GM23338 (cell line): ENCODE results near the gene B4GALNT1. TPM values are rescaled to one million over a fixed set of nuclear protein-coding genes. Genes with fewer than 3 reads are reported as not detected.

Source experiments
- ATAC-seq: fragments of 200-7000 bp; cut with Tn5 transposase; 3 replicates; pipeline ENCODE4 v1.9.1; 2020
- DNase-seq: peaks from one replicate; pipeline ENCODE4 v3.0.0-alpha.2; 2015; ENCODE audit warnings: low spot score
- H2AFZ ChIP-seq: fragments of 200-600 bp; sonication (generic); 2 replicates; pipeline ENCODE4 v1.8.0; 2016; ENCODE audit warnings: antibody characterized with exemption, mild to moderate bottlenecking, moderate library complexity
- H3F3A ChIP-seq: fragments of 200-600 bp; sonication (generic); replicated peaks from 2 replicates; pipeline ENCODE4 v1.8.0; 2017; ENCODE audit warnings: antibody characterized with exemption, mixed run types, low read depth
- H3K27ac ChIP-seq: fragments of 200-600 bp; sonication (generic); 2 replicates; pipeline ENCODE4 v1.6.1; 2016; ENCODE audit warnings: low read depth
- H3K27me3 ChIP-seq: fragments of 200-600 bp; sonication (generic); 2 replicates; pipeline ENCODE4 v1.8.0; 2016; ENCODE audit warnings: mild to moderate bottlenecking, mixed run types, moderate library complexity; ENCODE audit not compliant: insufficient read depth
- H3K36me3 ChIP-seq: fragments of 200-600 bp; sonication (generic); 2 replicates; pipeline ENCODE4 v1.8.0; 2016; ENCODE audit warnings: mild to moderate bottlenecking; ENCODE audit not compliant: insufficient read depth
- H3K4me1 ChIP-seq: fragments of 200-600 bp; sonication (generic); 2 replicates; pipeline ENCODE4 v1.8.0; 2016; ENCODE audit warnings: mild to moderate bottlenecking, moderate library complexity; ENCODE audit not compliant: insufficient read depth
- H3K4me2 ChIP-seq: fragments of 200-600 bp; sonication (generic); 2 replicates; pipeline ENCODE4 v1.7.1; 2017; ENCODE audit warnings: mixed run types
- H3K4me3 ChIP-seq: fragments of 200-600 bp; sonication (generic); 2 replicates; pipeline ENCODE4 v1.6.1; 2016; ENCODE audit warnings: mixed run types
- H3K79me2 ChIP-seq: fragments of 200-600 bp; sonication (generic); replicated peaks from 2 replicates; pipeline ENCODE4 v1.8.0; 2017; ENCODE audit warnings: mild to moderate bottlenecking; ENCODE audit not compliant: insufficient read depth
- H3K9me2 ChIP-seq: fragments of 200-600 bp; sonication (generic); 2 replicates; pipeline ENCODE4 v1.8.0; 2017; ENCODE audit not compliant: insufficient read depth
- H4K20me1 ChIP-seq: fragments of 200-600 bp; sonication (generic); replicated peaks from 2 replicates; pipeline ENCODE4 v1.8.0; 2017; ENCODE audit warnings: mild to moderate bottlenecking; ENCODE audit not compliant: insufficient read depth
- H3K27ac Mint-ChIP-seq: 2 replicates; pipeline ENCODE4 v1.8.0; 2020; ENCODE audit warnings: inconsistent platforms, mild to moderate bottlenecking, moderate library complexity, mixed read lengths
- H3K27me3 Mint-ChIP-seq: 3 replicates; pipeline ENCODE4 v1.8.0; 2022; ENCODE audit warnings: low read depth, mild to moderate bottlenecking, moderate library complexity, mixed read lengths, inconsistent platforms; ENCODE audit not compliant: insufficient read depth, poor library complexity
- H3K36me3 Mint-ChIP-seq: 3 replicates; pipeline ENCODE4 v1.8.0; 2021; ENCODE audit warnings: low read depth, mild to moderate bottlenecking, inconsistent platforms, moderate library complexity, mixed read lengths
- H3K4me1 Mint-ChIP-seq: 3 replicates; pipeline ENCODE4 v1.8.0; 2020; ENCODE audit warnings: mild to moderate bottlenecking, inconsistent platforms, mixed read lengths
- H3K4me3 Mint-ChIP-seq: 3 replicates; pipeline ENCODE4 v1.8.0; 2021; ENCODE audit warnings: moderate library complexity, mild to moderate bottlenecking, inconsistent platforms, mixed read lengths
- H3K9me3 Mint-ChIP-seq: 3 replicates; pipeline ENCODE4 v1.8.0; 2020; ENCODE audit warnings: moderate library complexity, mild to moderate bottlenecking, inconsistent platforms, mixed read lengths
- CREB1 ChIP-seq: fragments of 250-450 bp; sonication (Bioruptor Pico); IDR thresholded peaks from 2 replicates; pipeline ENCODE4 v1.5.0; 2020; ENCODE audit warnings: low read depth, mild to moderate bottlenecking, moderate library complexity
- ETS1 ChIP-seq: IDR thresholded peaks from 2 replicates; pipeline ENCODE4 v1.6.1; 2016; ENCODE audit warnings: antibody characterized with exemption
- EZH2phosphoT487 ChIP-seq: fragments of 200-600 bp; sonication (generic); IDR thresholded peaks from one replicate; pipeline ENCODE4 v1.8.1; 2018; ENCODE audit warnings: antibody characterized with exemption; ENCODE audit not compliant: unreplicated experiment
- NANOG ChIP-seq: IDR thresholded peaks from 2 replicates; pipeline ENCODE4 v1.6.1; 2016; ENCODE audit warnings: antibody characterized with exemption, borderline replicate concordance
- REST ChIP-seq: IDR thresholded peaks from one replicate; pipeline ENCODE4 v1.6.1; 2018; ENCODE audit warnings: antibody characterized with exemption; ENCODE audit not compliant: unreplicated experiment
- ZNF114 ChIP-seq: fragments of 250-450 bp; sonication (Bioruptor Pico); IDR thresholded peaks from 2 replicates; pipeline ENCODE4 v1.5.0; 2020; ENCODE audit warnings: mild to moderate bottlenecking, moderate library complexity
- ZNF331 ChIP-seq: fragments of 250-450 bp; sonication (Bioruptor Pico); IDR thresholded peaks from 2 replicates; pipeline ENCODE4 v1.5.0; 2020; ENCODE audit warnings: low read depth, mild to moderate bottlenecking, moderate library complexity
- polyA plus RNA-seq: library from polyadenylated mRNA; unstranded; fragments of >200 nt; fragmentation: Nextera tagmentation; extraction: Ambion mirVana; gene quantifications from 2 replicates; pipeline ENCODE4 v1.2.1, GENCODE V29; 2016
- total RNA-seq: library from RNA; depleted of rRNA; stranded (reverse); fragments of >200 nt; shearing (Covaris generic); gene quantifications from 2 replicates; pipeline ENCODE4 v1.2.3, GENCODE V29; 2014
- TF ChIP-seq, protein P1 (sequence below), 2 experiments: fragments of 200-600 bp in 1 of 2; sonication (generic) in 1 of 2; conservative IDR thresholded peaks; 2 replicates each; pipeline versions ENCODE4 v1.5.1 to v1.6.1; 2016 to 2017; ENCODE audit warnings: antibody characterized with exemption in 2 of 2, low read depth in 2 of 2, mild to moderate bottlenecking in 2 of 2, moderate library complexity in 1 of 2
- TF ChIP-seq, protein P2 (sequence below): fragments of 250-450 bp; sonication (Bioruptor Pico); IDR thresholded peaks from 2 replicates; pipeline ENCODE4 v1.5.0; 2020; ENCODE audit warnings: mild to moderate bottlenecking, moderate library complexity

B4GALNT1 gene
- total and polyA plus RNA-seq, 2 experiments from 2014 or later, result 1.3 to 2.4 TPM

DNA sequence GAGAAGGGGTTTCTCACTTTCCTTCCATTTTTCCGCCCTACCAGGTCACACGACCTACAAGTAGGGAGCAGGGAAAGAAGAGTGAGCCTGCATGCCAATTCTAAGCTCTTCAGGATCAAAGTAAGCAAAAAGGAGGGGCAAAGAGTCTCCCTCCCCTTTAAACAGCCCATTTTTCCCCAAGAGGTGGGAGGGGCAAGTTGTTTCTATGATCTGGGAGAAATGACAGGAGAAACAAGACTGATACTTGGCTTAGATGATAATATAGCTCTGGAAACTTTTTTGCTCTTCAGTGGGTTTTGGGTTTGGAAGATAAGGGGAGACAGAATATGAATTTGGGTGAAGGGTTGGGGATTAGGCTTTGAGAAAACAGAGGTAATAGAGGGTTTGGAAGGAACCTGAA, 26.6 kb downstream of the B4GALNT1 start:
- peaks cover 37% of the 10 kb centered on the region for H3K4me1 ChIP-seq
- DNase-seq (no peak), ATAC-seq (no peak)
- Mint-ChIP-seq H3K4me1 (peaks cover 50% of the 10 kb centered on the region), H3K9me3 (no peaks in the 10 kb centered on the region), H3K27me3 (peaks cover 36% of the 10 kb centered on the region), H3K4me3 (peak overlapping the region; percentile 87; the same call in 2 of the 3 replicates), H3K27ac (no peak overlapping the region), H3K36me3 (peaks cover 30% of the 10 kb centered on the region)
- TF ChIP-seq ZNF331 (CRISPR knock-in tag) (no peak), CREB1 (CRISPR knock-in tag) (no peak), ZNF114 (CRISPR knock-in tag) (no peak), EZH2phosphoT487 (no peak), NANOG (no peak), ETS1 (no peak)
- no peaks in the 10 kb centered on the region; the same call in 1 of the 2 replicates for H4K20me1 ChIP-seq
- H3K4me3 ChIP-seq, result no peak overlapping the region
- no peak overlapping the region for H3K27ac ChIP-seq
- H3K9me2 ChIP-seq, result no peaks in the 10 kb centered on the region
- peaks cover 9% of the 10 kb centered on the region; the same call in 1 of the 2 replicates for H3F3A ChIP-seq
- H2AFZ ChIP-seq, result no peak overlapping the region
- peaks cover 12% of the 10 kb centered on the region for H3K79me2 ChIP-seq
- peaks cover 11% of the 10 kb centered on the region for H3K36me3 ChIP-seq
- H3K4me2 ChIP-seq, result no peak overlapping the region
- peaks cover 26% of the 10 kb centered on the region for H3K27me3 ChIP-seq

DNA sequence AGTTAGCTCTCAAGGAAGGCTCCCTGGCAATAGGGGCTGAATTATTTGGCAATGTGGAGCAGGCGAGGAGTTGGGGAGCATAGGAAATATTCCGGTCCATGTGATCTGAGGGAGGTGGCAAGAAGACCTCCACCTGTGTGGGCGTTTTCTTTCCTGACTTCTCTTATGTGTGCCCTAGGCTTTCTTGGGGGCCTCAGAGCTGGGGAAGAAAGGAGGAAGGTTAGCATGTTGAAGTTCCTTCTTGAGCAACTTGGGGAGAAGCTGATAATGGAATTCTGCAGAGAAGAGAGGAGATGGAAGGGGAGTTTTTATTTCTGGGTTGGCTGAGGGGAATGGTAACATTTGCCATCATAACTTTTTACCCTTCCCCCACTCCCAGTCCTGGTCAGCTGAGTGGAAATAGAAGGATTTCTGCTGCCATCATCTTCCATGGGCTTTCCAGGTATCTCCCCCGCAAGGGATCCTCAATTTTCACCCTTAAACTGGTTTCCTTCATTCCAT, 27.1 kb downstream of the B4GALNT1 start:
- Mint-ChIP-seq H3K27ac (no peak overlapping the region), H3K9me3 (no peaks in the 10 kb centered on the region), H3K4me1 (peaks cover 50% of the 10 kb centered on the region), H3K36me3 (peaks cover 33% of the 10 kb centered on the region), H3K4me3 (peak overlapping the region; percentile 87), H3K27me3 (peaks cover 34% of the 10 kb centered on the region)
- H3K4me2 ChIP-seq, result peak overlapping the region; percentile 96
- H4K20me1 ChIP-seq, result no peaks in the 10 kb centered on the region; the same call in 1 of the 2 replicates
- peaks cover 36% of the 10 kb centered on the region for H3K4me1 ChIP-seq
- H3K79me2 ChIP-seq, result peaks cover 12% of the 10 kb centered on the region
- H2AFZ ChIP-seq, result no peak overlapping the region
- H3K27me3 ChIP-seq, result peaks cover 23% of the 10 kb centered on the region
- no peaks in the 10 kb centered on the region for H3K9me2 ChIP-seq
- peaks cover 11% of the 10 kb centered on the region for H3K36me3 ChIP-seq
- DNase-seq (no peak), ATAC-seq (no peak)
- peaks cover 9% of the 10 kb centered on the region; the same call in 1 of the 2 replicates for H3F3A ChIP-seq
- H3K4me3 ChIP-seq, result peak overlapping the region; percentile 93
- no peak overlapping the region for H3K27ac ChIP-seq
- TF ChIP-seq, protein P1, sequence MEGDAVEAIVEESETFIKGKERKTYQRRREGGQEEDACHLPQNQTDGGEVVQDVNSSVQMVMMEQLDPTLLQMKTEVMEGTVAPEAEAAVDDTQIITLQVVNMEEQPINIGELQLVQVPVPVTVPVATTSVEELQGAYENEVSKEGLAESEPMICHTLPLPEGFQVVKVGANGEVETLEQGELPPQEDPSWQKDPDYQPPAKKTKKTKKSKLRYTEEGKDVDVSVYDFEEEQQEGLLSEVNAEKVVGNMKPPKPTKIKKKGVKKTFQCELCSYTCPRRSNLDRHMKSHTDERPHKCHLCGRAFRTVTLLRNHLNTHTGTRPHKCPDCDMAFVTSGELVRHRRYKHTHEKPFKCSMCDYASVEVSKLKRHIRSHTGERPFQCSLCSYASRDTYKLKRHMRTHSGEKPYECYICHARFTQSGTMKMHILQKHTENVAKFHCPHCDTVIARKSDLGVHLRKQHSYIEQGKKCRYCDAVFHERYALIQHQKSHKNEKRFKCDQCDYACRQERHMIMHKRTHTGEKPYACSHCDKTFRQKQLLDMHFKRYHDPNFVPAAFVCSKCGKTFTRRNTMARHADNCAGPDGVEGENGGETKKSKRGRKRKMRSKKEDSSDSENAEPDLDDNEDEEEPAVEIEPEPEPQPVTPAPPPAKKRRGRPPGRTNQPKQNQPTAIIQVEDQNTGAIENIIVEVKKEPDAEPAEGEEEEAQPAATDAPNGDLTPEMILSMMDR (conservative IDR thresholded peaks at IDR 0.05; ENCODE audit: low read depth in 2 of 2), result no peak
- no peak for TF ChIP-seq REST
- TF ChIP-seq CREB1 (CRISPR knock-in tag), result no peak
- TF ChIP-seq, protein P2, sequence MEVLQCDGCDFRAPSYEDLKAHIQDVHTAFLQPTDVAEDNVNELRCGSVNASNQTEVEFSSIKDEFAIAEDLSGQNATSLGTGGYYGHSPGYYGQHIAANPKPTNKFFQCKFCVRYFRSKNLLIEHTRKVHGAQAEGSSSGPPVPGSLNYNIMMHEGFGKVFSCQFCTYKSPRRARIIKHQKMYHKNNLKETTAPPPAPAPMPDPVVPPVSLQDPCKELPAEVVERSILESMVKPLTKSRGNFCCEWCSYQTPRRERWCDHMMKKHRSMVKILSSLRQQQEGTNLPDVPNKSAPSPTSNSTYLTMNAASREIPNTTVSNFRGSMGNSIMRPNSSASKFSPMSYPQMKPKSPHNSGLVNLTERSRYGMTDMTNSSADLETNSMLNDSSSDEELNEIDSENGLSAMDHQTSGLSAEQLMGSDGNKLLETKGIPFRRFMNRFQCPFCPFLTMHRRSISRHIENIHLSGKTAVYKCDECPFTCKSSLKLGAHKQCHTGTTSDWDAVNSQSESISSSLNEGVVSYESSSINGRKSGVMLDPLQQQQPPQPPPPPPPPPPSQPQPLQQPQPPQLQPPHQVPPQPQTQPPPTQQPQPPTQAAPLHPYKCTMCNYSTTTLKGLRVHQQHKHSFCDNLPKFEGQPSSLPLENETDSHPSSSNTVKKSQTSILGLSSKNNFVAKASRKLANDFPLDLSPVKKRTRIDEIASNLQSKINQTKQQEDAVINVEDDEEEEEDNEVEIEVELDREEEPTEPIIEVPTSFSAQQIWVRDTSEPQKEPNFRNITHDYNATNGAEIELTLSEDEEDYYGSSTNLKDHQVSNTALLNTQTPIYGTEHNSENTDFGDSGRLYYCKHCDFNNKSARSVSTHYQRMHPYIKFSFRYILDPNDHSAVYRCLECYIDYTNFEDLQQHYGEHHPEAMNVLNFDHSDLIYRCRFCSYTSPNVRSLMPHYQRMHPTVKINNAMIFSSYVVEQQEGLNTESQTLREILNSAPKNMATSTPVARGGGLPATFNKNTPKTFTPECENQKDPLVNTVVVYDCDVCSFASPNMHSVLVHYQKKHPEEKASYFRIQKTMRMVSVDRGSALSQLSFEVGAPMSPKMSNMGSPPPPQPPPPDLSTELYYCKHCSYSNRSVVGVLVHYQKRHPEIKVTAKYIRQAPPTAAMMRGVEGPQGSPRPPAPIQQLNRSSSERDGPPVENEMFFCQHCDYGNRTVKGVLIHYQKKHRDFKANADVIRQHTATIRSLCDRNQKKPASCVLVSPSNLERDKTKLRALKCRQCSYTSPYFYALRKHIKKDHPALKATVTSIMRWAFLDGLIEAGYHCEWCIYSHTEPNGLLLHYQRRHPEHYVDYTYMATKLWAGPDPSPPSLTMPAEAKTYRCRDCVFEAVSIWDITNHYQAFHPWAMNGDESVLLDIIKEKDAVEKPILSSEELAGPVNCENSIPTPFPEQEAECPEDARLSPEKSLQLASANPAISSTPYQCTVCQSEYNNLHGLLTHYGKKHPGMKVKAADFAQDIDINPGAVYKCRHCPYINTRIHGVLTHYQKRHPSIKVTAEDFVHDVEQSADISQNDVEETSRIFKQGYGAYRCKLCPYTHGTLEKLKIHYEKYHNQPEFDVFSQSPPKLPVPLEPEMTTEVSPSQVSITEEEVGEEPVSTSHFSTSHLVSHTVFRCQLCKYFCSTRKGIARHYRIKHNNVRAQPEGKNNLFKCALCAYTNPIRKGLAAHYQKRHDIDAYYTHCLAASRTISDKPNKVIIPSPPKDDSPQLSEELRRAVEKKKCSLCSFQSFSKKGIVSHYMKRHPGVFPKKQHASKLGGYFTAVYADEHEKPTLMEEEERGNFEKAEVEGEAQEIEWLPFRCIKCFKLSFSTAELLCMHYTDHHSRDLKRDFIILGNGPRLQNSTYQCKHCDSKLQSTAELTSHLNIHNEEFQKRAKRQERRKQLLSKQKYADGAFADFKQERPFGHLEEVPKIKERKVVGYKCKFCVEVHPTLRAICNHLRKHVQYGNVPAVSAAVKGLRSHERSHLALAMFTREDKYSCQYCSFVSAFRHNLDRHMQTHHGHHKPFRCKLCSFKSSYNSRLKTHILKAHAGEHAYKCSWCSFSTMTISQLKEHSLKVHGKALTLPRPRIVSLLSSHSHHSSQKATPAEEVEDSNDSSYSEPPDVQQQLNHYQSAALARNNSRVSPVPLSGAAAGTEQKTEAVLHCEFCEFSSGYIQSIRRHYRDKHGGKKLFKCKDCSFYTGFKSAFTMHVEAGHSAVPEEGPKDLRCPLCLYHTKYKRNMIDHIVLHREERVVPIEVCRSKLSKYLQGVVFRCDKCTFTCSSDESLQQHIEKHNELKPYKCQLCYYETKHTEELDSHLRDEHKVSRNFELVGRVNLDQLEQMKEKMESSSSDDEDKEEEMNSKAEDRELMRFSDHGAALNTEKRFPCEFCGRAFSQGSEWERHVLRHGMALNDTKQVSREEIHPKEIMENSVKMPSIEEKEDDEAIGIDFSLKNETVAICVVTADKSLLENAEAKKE (CRISPR knock-in tag), result no peak
